GM21360 (cell line): Measurements from ENCODE around the gene SCD5.

Source experiments
- ATAC-seq: cut with Tn5 transposase; IDR thresholded peaks from one replicate; pipeline ENCODE4 v1.9.1; 2021; ENCODE audit warnings: mild to moderate bottlenecking, moderate library complexity; ENCODE audit not compliant: unreplicated experiment

Gene SCD5

GRCh38 chr4:82774711-82775171 lies 23.9 kb downstream of the SCD5 start:
- ATAC-seq: no peak

- ATAC-seq: no peak
Measured at GRCh38 chr4:82773057-82773456, 25.5 kb downstream of the SCD5 start.

GRCh38 chr4:82770607-82771006 lies 28.0 kb downstream of the SCD5 start:
- no peak for ATAC-seq

GRCh38 chr4:82765134-82765533 lies 33.5 kb downstream of the SCD5 start:
- no peak for ATAC-seq

- ATAC-seq: no peak
Measured at GRCh38 chr4:82761229-82761628, 37.4 kb downstream of the SCD5 start.

- no peak for ATAC-seq
Measured at GRCh38 chr4:82758701-82759685, 39.6 kb downstream of the SCD5 start.

GRCh38 chr4:82756061-82756460 lies 42.5 kb downstream of the SCD5 start:
- ATAC-seq: no peak

GRCh38 chr4:82755650-82756049 lies 42.9 kb downstream of the SCD5 start:
- ATAC-seq: no peak

- ATAC-seq: no peak
Measured at GRCh38 chr4:82754513-82755165, 44.0 kb downstream of the SCD5 start.

GRCh38 chr4:82753725-82754410 lies 44.7 kb downstream of the SCD5 start:
- ATAC-seq: no peak

- ATAC-seq: no peak
Measured at GRCh38 chr4:82753238-82753637, 45.4 kb downstream of the SCD5 start.

GRCh38 chr4:82748810-82749470 lies 49.7 kb downstream of the SCD5 start:
- ATAC-seq: no peak

GRCh38 chr4:82747686-82748575 lies 50.7 kb downstream of the SCD5 start:
- ATAC-seq: no peak

GRCh38 chr4:82746705-82747574 lies 51.7 kb downstream of the SCD5 start:
- no peak for ATAC-seq

GRCh38 chr4:82745173-82745842 lies 53.3 kb downstream of the SCD5 start:
- ATAC-seq: no peak

GRCh38 chr4:82744284-82744968 lies 54.2 kb downstream of the SCD5 start:
- ATAC-seq: no peak

- no peak for ATAC-seq
Measured at GRCh38 chr4:82741188-82741587, 57.4 kb downstream of the SCD5 start.
